K562 (cell line): ENCODE measurements around the gene ATXN1. TPM values are rescaled to one million over a fixed set of nuclear protein-coding genes. Genes with fewer than 3 reads are reported as not detected.

Experiments
- BMI1 ChIP-seq: fragments of 150-350 bp; IDR thresholded peaks from 2 replicates; pipeline ENCODE4 v1.6.1; 2014; ENCODE audit warnings: low read length
- C11orf30 ChIP-seq: fragments of 450-650 bp; IDR thresholded peaks from 2 replicates; pipeline ENCODE4 v1.6.1; 2016; ENCODE audit warnings: low read depth, mild to moderate bottlenecking
- CTCF ChIP-seq, 3 experiments: IDR thresholded peaks in 2 of 3; conservative IDR thresholded peaks in 1 of 3; 2 replicates each; pipeline ENCODE4 v1.5.1; 2011 to 2012; ENCODE audit warnings: low read length in 3 of 3, mild to moderate bottlenecking in 3 of 3, control low read depth in 2 of 3, improper control_type of control experiment in 1 of 3, inconsistent platforms in 1 of 3, low read depth in 1 of 3, mixed read lengths in 1 of 3, moderate library complexity in 1 of 3; ENCODE audit not compliant: insufficient read depth in 2 of 3
- ELF1 ChIP-seq: fragments of 200-800 bp; sonication (Bioruptor generic); IDR thresholded peaks from 2 replicates; pipeline ENCODE4 v1.6.1; 2016; ENCODE audit warnings: missing genetic modification characterization, missing compliant biosample characterization
- KLF13 ChIP-seq: fragments of 450-650 bp; IDR thresholded peaks from 2 replicates; pipeline ENCODE4 v1.6.1; 2016; ENCODE audit warnings: missing genetic modification characterization, low read depth, mild to moderate bottlenecking, missing compliant biosample characterization, moderate library complexity, borderline replicate concordance
- MYC ChIP-seq, 2 experiments: fragments of 250-450 bp in 1 of 2; sonication (Bioruptor Pico) in 1 of 2; IDR thresholded peaks; 2 replicates each; pipeline versions ENCODE4 v1.5.1 to v1.6.1; 2012 to 2021; ENCODE audit warnings: low read depth in 2 of 2, borderline replicate concordance in 1 of 2, improper control_type of control experiment in 1 of 2, low read length in 1 of 2, mild to moderate bottlenecking in 1 of 2, moderate library complexity in 1 of 2
- PHTF2 ChIP-seq: fragments of 250-450 bp; sonication (Bioruptor Pico); IDR thresholded peaks from 2 replicates; pipeline ENCODE4 v1.5.0; 2021; ENCODE audit warnings: mild to moderate bottlenecking
- POLR2H ChIP-seq: IDR thresholded peaks from 2 replicates; pipeline ENCODE4 v1.6.1; 2016; ENCODE audit warnings: missing genetic modification characterization, low read depth, mild to moderate bottlenecking, control low read depth, missing compliant biosample characterization, moderate library complexity
- PTTG1 ChIP-seq: fragments of 450-650 bp; IDR thresholded peaks from 2 replicates; pipeline ENCODE4 v1.6.1; 2016; ENCODE audit warnings: low read depth, mild to moderate bottlenecking, missing genetic modification characterization, missing compliant biosample characterization
- RCOR1 ChIP-seq, 2 experiments: IDR thresholded peaks; 2 replicates each; pipeline ENCODE4 v1.6.1; 2012; ENCODE audit warnings: low read depth in 2 of 2, low read length in 2 of 2, borderline replicate concordance in 1 of 2, improper control_type of control experiment in 1 of 2
- STAG1 ChIP-seq: sonication (generic); formaldehyde crosslinking; IDR thresholded peaks from 2 replicates; pipeline ENCODE4 v1.5.0; 2020; ENCODE audit warnings: missing genetic modification reagents, borderline replicate concordance
- TAF7 ChIP-seq: fragments of 450-650 bp; IDR thresholded peaks from 2 replicates; pipeline ENCODE4 v1.6.1; 2016; ENCODE audit warnings: missing genetic modification characterization, missing compliant biosample characterization
- U2AF1 ChIP-seq: fragments of 200-400 bp; formaldehyde crosslinking; optimal IDR thresholded peaks from 2 replicates; pipeline ENCODE3; 2017; ENCODE audit warnings: mild to moderate bottlenecking, low read depth, low read length, moderate library complexity
- ZNF146 ChIP-seq: IDR thresholded peaks from one replicate; pipeline ENCODE4 v1.6.1; 2018; ENCODE audit warnings: missing compliant biosample characterization; ENCODE audit not compliant: unreplicated experiment
- ZNF655 ChIP-seq: fragments of 250-450 bp; sonication (Bioruptor Pico); IDR thresholded peaks from 2 replicates; pipeline ENCODE4 v1.5.0; 2021
- ZNF76 ChIP-seq: fragments of 250-450 bp; sonication (Bioruptor Pico); IDR thresholded peaks from 2 replicates; pipeline ENCODE4 v1.4.0; 2020; ENCODE audit warnings: mild to moderate bottlenecking, moderate library complexity, borderline replicate concordance
- polyA plus RNA-seq, 8 experiments: library from polyadenylated mRNA; depleted of rRNA in 4 of 8; stranded (reverse) in 5 of 8; unstranded in 3 of 8; fragments of >200 nt; fragmentation: Nextera tagmentation in 2 of 8; fragmentation: Illumina TruSeq in 1 of 8; extraction: Ambion mirVana in 2 of 8; extraction: Trizol in 1 of 8; gene quantifications; 2 replicates each; pipeline versions ENCODE4 v1.2.1 to v1.2.3, GENCODE V29; 2011 to 2014; ENCODE audit warnings: inconsistent platforms in 1 of 8, missing spikeins in 1 of 8
- total RNA-seq, 7 experiments: library from RNA; depleted of rRNA in 6 of 7; stranded (reverse); fragments of >200 nt in 6 of 7; fragmentation: Illumina TruSeq in 2 of 7; extraction: Trizol in 2 of 7; gene quantifications; 2 replicates each; pipeline versions ENCODE4 v1.2.1 to v1.2.3, GENCODE V29; 2011 to 2021; ENCODE audit warnings: low replicate concordance in 1 of 7
- TF ChIP-seq, protein P1 (sequence below): sonication (generic); formaldehyde crosslinking; IDR thresholded peaks from 2 replicates; pipeline ENCODE4 v1.8.0; 2022; ENCODE audit warnings: mild to moderate bottlenecking, missing genetic modification reagents, borderline replicate concordance
- TF ChIP-seq, protein P2 (sequence below): IDR thresholded peaks from 2 replicates; pipeline ENCODE4 v1.6.1; 2011; ENCODE audit warnings: borderline replicate concordance, low read depth, mild to moderate bottlenecking, moderate library complexity, low read length; ENCODE audit not compliant: insufficient read depth, poor library complexity, severe bottlenecking

ATXN1 gene
- total and polyA plus RNA-seq, 9 of the 15 experiments (the other 6 are each of a cell fraction or from before 2014, with no cell fraction given), result under 0.01 to 1.2 (median 0.58) TPM

- TF ChIP-seq ZNF146 (CRISPR knock-in tag) (no peak), MYC (IDR thresholded peaks at IDR 0.05; ENCODE audit: low read depth, low read length) (0 out of 2 replicates have a peak, but pooled peaks have one; percentile 44), MYC (CRISPR knock-in tag; IDR thresholded peaks at IDR 0.05; ENCODE audit: borderline replicate concordance, low read depth) (no peak), U2AF1 (no peak), RCOR1 (IDR thresholded peaks at IDR 0.05; ENCODE audit: borderline replicate concordance in 1 of 2, low read depth in 2 of 2, low read length in 2 of 2) (peak in 1 of 2 experiments; percentile 76; a peak in 2 of 4 replicates), POLR2H (tag) (no peak), C11orf30 (no peak), KLF13 (no peak), ZNF655 (CRISPR knock-in tag) (no peak), ZNF76 (CRISPR knock-in tag) (no peak), STAG1 (CRISPR knock-in tag) (peak; percentile 44; the same call in 1 of the 2 replicates), ELF1 (tag) (no peak), PHTF2 (CRISPR knock-in tag) (no peak), TAF7 (no peak), BMI1 (peak; percentile 57; the same call in 1 of the 2 replicates), CTCF (IDR thresholded peaks at IDR 0.05 in 2 of 3, conservative IDR thresholded peaks at IDR 0.05 in 1 of 3; ENCODE audit: insufficient read depth in 2 of 3, low read depth in 1 of 3, low read length in 3 of 3) (peak; percentile 86 to 93 (median 90)), PTTG1 (tag) (no peak)
- TF ChIP-seq, protein P1, sequence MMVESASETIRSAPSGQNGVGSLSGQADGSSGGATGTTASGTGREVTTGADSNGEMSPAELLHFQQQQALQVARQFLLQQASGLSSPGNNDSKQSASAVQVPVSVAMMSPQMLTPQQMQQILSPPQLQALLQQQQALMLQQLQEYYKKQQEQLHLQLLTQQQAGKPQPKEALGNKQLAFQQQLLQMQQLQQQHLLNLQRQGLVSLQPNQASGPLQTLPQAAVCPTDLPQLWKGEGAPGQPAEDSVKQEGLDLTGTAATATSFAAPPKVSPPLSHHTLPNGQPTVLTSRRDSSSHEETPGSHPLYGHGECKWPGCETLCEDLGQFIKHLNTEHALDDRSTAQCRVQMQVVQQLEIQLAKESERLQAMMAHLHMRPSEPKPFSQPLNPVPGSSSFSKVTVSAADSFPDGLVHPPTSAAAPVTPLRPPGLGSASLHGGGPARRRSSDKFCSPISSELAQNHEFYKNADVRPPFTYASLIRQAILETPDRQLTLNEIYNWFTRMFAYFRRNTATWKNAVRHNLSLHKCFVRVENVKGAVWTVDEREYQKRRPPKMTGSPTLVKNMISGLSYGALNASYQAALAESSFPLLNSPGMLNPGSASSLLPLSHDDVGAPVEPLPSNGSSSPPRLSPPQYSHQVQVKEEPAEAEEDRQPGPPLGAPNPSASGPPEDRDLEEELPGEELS (CRISPR knock-in tag), result no peak
- TF ChIP-seq, protein P2, sequence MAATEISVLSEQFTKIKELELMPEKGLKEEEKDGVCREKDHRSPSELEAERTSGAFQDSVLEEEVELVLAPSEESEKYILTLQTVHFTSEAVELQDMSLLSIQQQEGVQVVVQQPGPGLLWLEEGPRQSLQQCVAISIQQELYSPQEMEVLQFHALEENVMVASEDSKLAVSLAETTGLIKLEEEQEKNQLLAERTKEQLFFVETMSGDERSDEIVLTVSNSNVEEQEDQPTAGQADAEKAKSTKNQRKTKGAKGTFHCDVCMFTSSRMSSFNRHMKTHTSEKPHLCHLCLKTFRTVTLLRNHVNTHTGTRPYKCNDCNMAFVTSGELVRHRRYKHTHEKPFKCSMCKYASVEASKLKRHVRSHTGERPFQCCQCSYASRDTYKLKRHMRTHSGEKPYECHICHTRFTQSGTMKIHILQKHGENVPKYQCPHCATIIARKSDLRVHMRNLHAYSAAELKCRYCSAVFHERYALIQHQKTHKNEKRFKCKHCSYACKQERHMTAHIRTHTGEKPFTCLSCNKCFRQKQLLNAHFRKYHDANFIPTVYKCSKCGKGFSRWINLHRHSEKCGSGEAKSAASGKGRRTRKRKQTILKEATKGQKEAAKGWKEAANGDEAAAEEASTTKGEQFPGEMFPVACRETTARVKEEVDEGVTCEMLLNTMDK, result peak; percentile 30
Observed at GRCh38 chr6:16409531-16410441, 351.5 kb downstream of the ATXN1 start (continued).
